ENCODE data around the gene NAGLU. TPM values are rescaled to one million over a fixed set of nuclear protein-coding genes. Genes with fewer than 3 reads are reported as not detected.

NAGLU gene
- total and polyA plus RNA-seq, 2 of the 13 experiments (the other 11 are each of a cell fraction or from before 2014, with no cell fraction given), result 28.2 to 40.1 TPM

- no peak for TF ChIP-seq ZXDC (CRISPR knock-in tag; IDR thresholded peaks at IDR 0.05)
- no peak for TF ChIP-seq ATM (IDR thresholded peaks at IDR 0.05; ENCODE audit: borderline replicate concordance)
- peak; percentile 92 for TF ChIP-seq BCL3 (CRISPR knock-in tag; IDR thresholded peaks at IDR 0.05)
- TF ChIP-seq ZNF792 (CRISPR knock-in tag; IDR thresholded peaks at IDR 0.05), result 0 out of 2 replicates have a peak, but pooled peaks have one; percentile 39
- TF ChIP-seq THAP8 (CRISPR knock-in tag; IDR thresholded peaks at IDR 0.05; ENCODE audit: borderline replicate concordance), result peak; percentile 45; the same call in 1 of the 2 replicates
- TF ChIP-seq ZNF770 (CRISPR knock-in tag; IDR thresholded peaks at IDR 0.05), result peak; percentile 64; the same call in 1 of the 2 replicates
- no peak for TF ChIP-seq SNRNP70 (IDR thresholded peaks at IDR 0.05; ENCODE audit: low read depth, low read length)
- peak; percentile 93 for TF ChIP-seq ZFX (CRISPR knock-in tag; IDR thresholded peaks at IDR 0.05; ENCODE audit: low read depth)
- peak; percentile 17 for TF ChIP-seq ZNF616 (CRISPR knock-in tag; IDR thresholded peaks at IDR 0.05; ENCODE audit: low read depth)
- no peak for TF ChIP-seq ZNF572 (CRISPR knock-in tag; IDR thresholded peaks at IDR 0.05)
- TF ChIP-seq, protein P1, sequence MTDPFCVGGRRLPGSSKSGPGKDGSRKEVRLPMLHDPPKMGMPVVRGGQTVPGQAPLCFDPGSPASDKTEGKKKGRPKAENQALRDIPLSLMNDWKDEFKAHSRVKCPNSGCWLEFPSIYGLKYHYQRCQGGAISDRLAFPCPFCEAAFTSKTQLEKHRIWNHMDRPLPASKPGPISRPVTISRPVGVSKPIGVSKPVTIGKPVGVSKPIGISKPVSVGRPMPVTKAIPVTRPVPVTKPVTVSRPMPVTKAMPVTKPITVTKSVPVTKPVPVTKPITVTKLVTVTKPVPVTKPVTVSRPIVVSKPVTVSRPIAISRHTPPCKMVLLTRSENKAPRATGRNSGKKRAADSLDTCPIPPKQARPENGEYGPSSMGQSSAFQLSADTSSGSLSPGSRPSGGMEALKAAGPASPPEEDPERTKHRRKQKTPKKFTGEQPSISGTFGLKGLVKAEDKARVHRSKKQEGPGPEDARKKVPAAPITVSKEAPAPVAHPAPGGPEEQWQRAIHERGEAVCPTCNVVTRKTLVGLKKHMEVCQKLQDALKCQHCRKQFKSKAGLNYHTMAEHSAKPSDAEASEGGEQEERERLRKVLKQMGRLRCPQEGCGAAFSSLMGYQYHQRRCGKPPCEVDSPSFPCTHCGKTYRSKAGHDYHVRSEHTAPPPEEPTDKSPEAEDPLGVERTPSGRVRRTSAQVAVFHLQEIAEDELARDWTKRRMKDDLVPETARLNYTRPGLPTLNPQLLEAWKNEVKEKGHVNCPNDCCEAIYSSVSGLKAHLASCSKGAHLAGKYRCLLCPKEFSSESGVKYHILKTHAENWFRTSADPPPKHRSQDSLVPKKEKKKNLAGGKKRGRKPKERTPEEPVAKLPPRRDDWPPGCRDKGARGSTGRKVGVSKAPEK (CRISPR knock-in tag; IDR thresholded peaks at IDR 0.05; ENCODE audit: borderline replicate concordance), result peak; percentile 34; the same call in 1 of the 2 replicates
- peak; percentile 46; the same call in 1 of the 2 replicates for TF ChIP-seq ZNF329 (CRISPR knock-in tag; IDR thresholded peaks at IDR 0.05; ENCODE audit: low read depth)
- TF ChIP-seq, protein P2, sequence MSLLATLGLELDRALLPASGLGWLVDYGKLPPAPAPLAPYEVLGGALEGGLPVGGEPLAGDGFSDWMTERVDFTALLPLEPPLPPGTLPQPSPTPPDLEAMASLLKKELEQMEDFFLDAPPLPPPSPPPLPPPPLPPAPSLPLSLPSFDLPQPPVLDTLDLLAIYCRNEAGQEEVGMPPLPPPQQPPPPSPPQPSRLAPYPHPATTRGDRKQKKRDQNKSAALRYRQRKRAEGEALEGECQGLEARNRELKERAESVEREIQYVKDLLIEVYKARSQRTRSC (CRISPR knock-in tag; IDR thresholded peaks at IDR 0.05; ENCODE audit: low read depth), result peak; percentile 36; the same call in 1 of the 2 replicates
- peak; percentile 97 for TF ChIP-seq FOXC1 (CRISPR knock-in tag; IDR thresholded peaks at IDR 0.05; ENCODE audit: borderline replicate concordance)
- 0 out of 2 replicates have a peak, but pooled peaks have one; percentile 43 for TF ChIP-seq RCOR2 (CRISPR knock-in tag; IDR thresholded peaks at IDR 0.05)
Observed at GRCh38 chr17:42566883-42567573, 31.0 kb downstream of the NAGLU start, which contains the start of gene MLX (continued).

All from HepG2 (cell line).